NB4 (cell line): ENCODE data around the gene PDILT.

Source experiments
- DNase-seq: peaks from one replicate; pipeline ENCODE4 v3.0.0; 2010; ENCODE audit warnings: low read depth
- H3K4me3 ChIP-seq: one replicate; pipeline ENCODE4 v1.5.1; 2011; ENCODE audit warnings: mild to moderate bottlenecking, low read depth, low read length, moderate library complexity
- CTCF ChIP-seq: IDR thresholded peaks from one replicate; pipeline ENCODE4 v1.5.1; 2012; ENCODE audit warnings: low read depth, low read length
- MAX ChIP-seq: IDR thresholded peaks from 2 replicates; pipeline ENCODE4 v1.6.1; 2011; ENCODE audit warnings: low read depth, low read length
- MYC ChIP-seq: IDR thresholded peaks from 2 replicates; pipeline ENCODE4 v1.6.1; 2011; ENCODE audit warnings: low read depth, low read length
- POLR2A ChIP-seq: IDR thresholded peaks from 2 replicates; pipeline ENCODE4 v1.6.1; 2011; ENCODE audit warnings: mild to moderate bottlenecking; ENCODE audit not compliant: insufficient read length; ENCODE audit errors: extremely low read depth

The PDILT gene

GRCh38 chr16:20348365-20349185 is 56.0 kb downstream of the PDILT start:
- no peak for DNase-seq
- H3K4me3 ChIP-seq, result no peak overlapping the region
- no peak for TF ChIP-seq MAX

- TF ChIP-seq POLR2A (no peak), MAX (no peak), MYC (no peak), CTCF (no peak)
- DNase-seq, result no peak
- no peak overlapping the region for H3K4me3 ChIP-seq
These were observed 56.7 kb downstream of the PDILT start for GRCh38 chr16:20347666-20348364.

- DNase-seq, result no peak
These were observed 59.9 kb downstream of the PDILT start for GRCh38 chr16:20344611-20345010.

GRCh38 chr16:20339744-20340143 is 64.8 kb downstream of the PDILT start:
- H3K4me3 ChIP-seq, result no peak overlapping the region
- TF ChIP-seq MYC (no peak), MAX (no peak), POLR2A (no peak), CTCF (no peak)
- no peak for DNase-seq

More at GRCh38 chr16:20344611-20345010, 59.9 kb downstream of the PDILT start:
- no peak overlapping the region for H3K4me3 ChIP-seq
- TF ChIP-seq CTCF, result no peak
- no peak for TF ChIP-seq MYC
- no peak for TF ChIP-seq POLR2A
- TF ChIP-seq MAX, result no peak

GRCh38 chr16:20336955-20337354 is 67.6 kb downstream of the PDILT start:
- DNase-seq, result no peak
- no peak overlapping the region for H3K4me3 ChIP-seq
- no peak for TF ChIP-seq POLR2A
- no peak for TF ChIP-seq MYC
- no peak for TF ChIP-seq MAX
- TF ChIP-seq CTCF, result no peak

- DNase-seq, result no peak
- H3K4me3 ChIP-seq, result no peak overlapping the region
- TF ChIP-seq MAX, result no peak
- no peak for TF ChIP-seq CTCF
- no peak for TF ChIP-seq POLR2A
- no peak for TF ChIP-seq MYC
These were observed 70.1 kb downstream of the PDILT start for GRCh38 chr16:20334396-20334795.
